PC-9 (cell line): ENCODE results near the gene CENPV. TPM values are rescaled to one million over a fixed set of nuclear protein-coding genes. Genes with fewer than 3 reads are reported as not detected.

Experiments
- BruUV-seq: library from RNA; stranded (reverse); fragments of 400-500 nt; replicated peaks from 2 replicates; lab custom pipeline; 2021; lab: Mats Ljungman, UMichigan
- CTCF ChIA-PET: fragments of 300-600 bp; sonication (Branson Sonifier 250); formaldehyde crosslinking; loops from one replicate; lab custom pipeline; 2022; ENCODE audit warnings: antibody characterized with exemption; lab: Charles Lee
- POLR2A ChIA-PET: fragments of 300-600 bp; sonication (Branson Sonifier 250); formaldehyde crosslinking; loops from one replicate; lab custom pipeline; 2022; ENCODE audit warnings: antibody characterized with exemption; ENCODE audit not compliant: unreplicated experiment; lab: Charles Lee
- DNase-seq, 2 experiments: peaks; one replicate each; pipeline versions ENCODE4 v3.0.0 to v3.0.0-alpha.2; 2015 to 2022; ENCODE audit warnings: mixed read lengths in 1 of 2
- H2AFZ ChIP-seq: fragments of 200-600 bp; sonication (generic); 2 replicates; pipeline ENCODE4 v1.8.1; 2017; ENCODE audit warnings: antibody characterized with exemption
- H3F3A ChIP-seq: fragments of 200-600 bp; sonication (generic); 2 replicates; pipeline ENCODE4 v1.8.1; 2017; ENCODE audit warnings: antibody characterized with exemption, mild to moderate bottlenecking, low read depth; ENCODE audit not compliant: insufficient read depth
- H3K27ac ChIP-seq: fragments of 200-600 bp; sonication (generic); 2 replicates; pipeline ENCODE4 v1.6.1; 2016; ENCODE audit warnings: mixed run types
- H3K27me3 ChIP-seq: fragments of 200-600 bp; sonication (generic); 2 replicates; pipeline ENCODE4 v1.6.1; 2016; ENCODE audit warnings: low read depth, mixed run types; ENCODE audit not compliant: insufficient read depth
- H3K36me3 ChIP-seq: fragments of 200-600 bp; sonication (generic); 2 replicates; pipeline ENCODE4 v1.6.1; 2016; ENCODE audit warnings: low read depth, mixed run types
- H3K4me1 ChIP-seq: fragments of 200-600 bp; sonication (generic); replicated peaks from 2 replicates; pipeline ENCODE4 v1.6.1; 2016; ENCODE audit warnings: mixed run types; ENCODE audit not compliant: insufficient read depth
- H3K4me2 ChIP-seq: fragments of 200-600 bp; sonication (generic); 2 replicates; pipeline ENCODE4 v1.6.1; 2017; ENCODE audit warnings: mixed run types
- H3K4me3 ChIP-seq: fragments of 200-600 bp; sonication (generic); 2 replicates; pipeline ENCODE4 v1.6.1; 2016; ENCODE audit warnings: mixed run types
- H3K79me2 ChIP-seq: fragments of 200-600 bp; sonication (generic); 2 replicates; pipeline ENCODE4 v1.6.1; 2017; ENCODE audit warnings: low read depth, mixed run types
- H3K9me2 ChIP-seq: fragments of 200-600 bp; sonication (generic); 2 replicates; pipeline ENCODE4 v1.8.1; 2017; ENCODE audit warnings: mild to moderate bottlenecking; ENCODE audit not compliant: insufficient read depth
- H3K9me3 ChIP-seq: fragments of 200-600 bp; sonication (generic); 2 replicates; pipeline ENCODE4 v1.8.1; 2016; ENCODE audit warnings: low read depth; ENCODE audit not compliant: insufficient read depth
- H4K20me1 ChIP-seq: fragments of 200-600 bp; sonication (generic); 2 replicates; pipeline ENCODE4 v1.8.1; 2017; ENCODE audit not compliant: insufficient read depth
- EZH2 ChIP-seq: fragments of 200-600 bp; sonication (generic); IDR thresholded peaks from 2 replicates; pipeline ENCODE4 v1.8.0; 2017; ENCODE audit warnings: antibody characterized with exemption, low read depth
- intact Hi-C: fragments of 100-400 bp; cut with micrococcal nuclease; formaldehyde crosslinking; loops from one replicate; pipeline ENCODE4 v1.10.0; 2022; ENCODE audit not compliant: unreplicated experiment
- total RNA-seq: library from RNA; stranded (reverse); gene quantifications from 2 replicates; pipeline ENCODE4 v1.2.3, GENCODE V29; 2021
- TF ChIP-seq, protein P1 (sequence below): fragments of 200-600 bp; sonication (generic); conservative IDR thresholded peaks from 2 replicates; pipeline ENCODE4 v1.6.1; 2017; ENCODE audit warnings: mixed run types, antibody characterized with exemption, mild to moderate bottlenecking, moderate library complexity

CENPV gene
- total RNA-seq, 1 experiment from 2014 or later: 12.6 TPM

DNA sequence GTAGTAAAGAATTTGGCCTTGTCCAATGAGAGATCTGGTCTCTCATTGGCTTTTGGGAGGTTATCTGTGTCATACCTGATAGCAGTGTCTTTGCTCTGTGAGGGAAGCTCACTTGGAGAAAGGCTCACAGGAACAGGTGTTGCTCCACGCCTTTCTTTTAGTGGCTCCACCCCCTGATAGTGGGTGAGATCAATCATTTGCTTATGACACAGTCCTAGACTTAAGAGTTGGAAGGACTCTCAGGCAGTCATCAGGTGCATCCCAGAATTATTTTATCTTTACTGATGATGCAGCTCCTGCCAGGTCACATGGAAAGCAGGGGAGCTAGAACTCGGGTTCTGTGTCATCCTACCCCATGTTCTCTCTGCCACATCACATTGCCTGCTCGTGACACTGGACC is 59.3 kb downstream of the CENPV start:
- intact Hi-C loops: no loop called here
- peaks cover 6% of the 10 kb centered on the region; the same call in 1 of the 2 replicates for H3F3A ChIP-seq
- H3K27ac ChIP-seq: no peak overlapping the region

More for the DNA sequence above, 59.3 kb downstream of the CENPV start:
- Histone ChIP-seq H3K36me3 (no peaks in the 10 kb centered on the region), H3K27me3 (no peaks in the 10 kb centered on the region), H3K79me2 (no peaks in the 10 kb centered on the region), H4K20me1 (no peaks in the 10 kb centered on the region), H2AFZ (no peak overlapping the region), H3K4me3 (no peak overlapping the region), H3K9me2 (no peaks in the 10 kb centered on the region), H3K4me1 (peaks cover 21% of the 10 kb centered on the region), H3K9me3 (no peaks in the 10 kb centered on the region), H3K4me2 (no peak overlapping the region)
- DNase-seq: no peak
- ChIA-PET POLR2A (interaction anchor here (0.5 kb wide), 1 partner anchor 25 kb away, joined by 3 read pairs; no protein-coding TSS in a partner anchor), CTCF (no interaction called here)
- TF ChIP-seq, protein P1, sequence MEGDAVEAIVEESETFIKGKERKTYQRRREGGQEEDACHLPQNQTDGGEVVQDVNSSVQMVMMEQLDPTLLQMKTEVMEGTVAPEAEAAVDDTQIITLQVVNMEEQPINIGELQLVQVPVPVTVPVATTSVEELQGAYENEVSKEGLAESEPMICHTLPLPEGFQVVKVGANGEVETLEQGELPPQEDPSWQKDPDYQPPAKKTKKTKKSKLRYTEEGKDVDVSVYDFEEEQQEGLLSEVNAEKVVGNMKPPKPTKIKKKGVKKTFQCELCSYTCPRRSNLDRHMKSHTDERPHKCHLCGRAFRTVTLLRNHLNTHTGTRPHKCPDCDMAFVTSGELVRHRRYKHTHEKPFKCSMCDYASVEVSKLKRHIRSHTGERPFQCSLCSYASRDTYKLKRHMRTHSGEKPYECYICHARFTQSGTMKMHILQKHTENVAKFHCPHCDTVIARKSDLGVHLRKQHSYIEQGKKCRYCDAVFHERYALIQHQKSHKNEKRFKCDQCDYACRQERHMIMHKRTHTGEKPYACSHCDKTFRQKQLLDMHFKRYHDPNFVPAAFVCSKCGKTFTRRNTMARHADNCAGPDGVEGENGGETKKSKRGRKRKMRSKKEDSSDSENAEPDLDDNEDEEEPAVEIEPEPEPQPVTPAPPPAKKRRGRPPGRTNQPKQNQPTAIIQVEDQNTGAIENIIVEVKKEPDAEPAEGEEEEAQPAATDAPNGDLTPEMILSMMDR: no peak
- TF ChIP-seq EZH2: no peak
- BruUV-seq: no TSS peak

Other genes starting within 250 kb of the CENPV start
- 139 and 171 TPM in 2 replicates for gene NCOR1, start 137.9 kb downstream of the CENPV start, total RNA-seq
- gene PIGL, start 136.3 kb downstream of the CENPV start, total RNA-seq: 59.2 and 71.8 TPM in 2 replicates
- 2,044 and 2,361 TPM in 2 replicates for gene UBB, start 27.6 kb upstream of the CENPV start, total RNA-seq
- 3.1 and 5.3 TPM in 2 replicates for gene TRPV2, start 62.1 kb upstream of the CENPV start, total RNA-seq
- 14.0 and 15.8 TPM in 2 replicates for gene LRRC75A, start 138.7 kb upstream of the CENPV start, total RNA-seq
- gene ZNF287, start 215.7 kb upstream of the CENPV start, total RNA-seq: 4.3 and 4.5 TPM in 2 replicates